ENCODE results near the gene SLC2A4RG.

Gene SLC2A4RG, protein sequence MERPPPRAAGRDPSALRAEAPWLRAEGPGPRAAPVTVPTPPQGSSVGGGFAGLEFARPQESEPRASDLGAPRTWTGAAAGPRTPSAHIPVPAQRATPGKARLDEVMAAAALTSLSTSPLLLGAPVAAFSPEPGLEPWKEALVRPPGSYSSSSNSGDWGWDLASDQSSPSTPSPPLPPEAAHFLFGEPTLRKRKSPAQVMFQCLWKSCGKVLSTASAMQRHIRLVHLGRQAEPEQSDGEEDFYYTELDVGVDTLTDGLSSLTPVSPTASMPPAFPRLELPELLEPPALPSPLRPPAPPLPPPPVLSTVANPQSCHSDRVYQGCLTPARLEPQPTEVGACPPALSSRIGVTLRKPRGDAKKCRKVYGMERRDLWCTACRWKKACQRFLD

DNA sequence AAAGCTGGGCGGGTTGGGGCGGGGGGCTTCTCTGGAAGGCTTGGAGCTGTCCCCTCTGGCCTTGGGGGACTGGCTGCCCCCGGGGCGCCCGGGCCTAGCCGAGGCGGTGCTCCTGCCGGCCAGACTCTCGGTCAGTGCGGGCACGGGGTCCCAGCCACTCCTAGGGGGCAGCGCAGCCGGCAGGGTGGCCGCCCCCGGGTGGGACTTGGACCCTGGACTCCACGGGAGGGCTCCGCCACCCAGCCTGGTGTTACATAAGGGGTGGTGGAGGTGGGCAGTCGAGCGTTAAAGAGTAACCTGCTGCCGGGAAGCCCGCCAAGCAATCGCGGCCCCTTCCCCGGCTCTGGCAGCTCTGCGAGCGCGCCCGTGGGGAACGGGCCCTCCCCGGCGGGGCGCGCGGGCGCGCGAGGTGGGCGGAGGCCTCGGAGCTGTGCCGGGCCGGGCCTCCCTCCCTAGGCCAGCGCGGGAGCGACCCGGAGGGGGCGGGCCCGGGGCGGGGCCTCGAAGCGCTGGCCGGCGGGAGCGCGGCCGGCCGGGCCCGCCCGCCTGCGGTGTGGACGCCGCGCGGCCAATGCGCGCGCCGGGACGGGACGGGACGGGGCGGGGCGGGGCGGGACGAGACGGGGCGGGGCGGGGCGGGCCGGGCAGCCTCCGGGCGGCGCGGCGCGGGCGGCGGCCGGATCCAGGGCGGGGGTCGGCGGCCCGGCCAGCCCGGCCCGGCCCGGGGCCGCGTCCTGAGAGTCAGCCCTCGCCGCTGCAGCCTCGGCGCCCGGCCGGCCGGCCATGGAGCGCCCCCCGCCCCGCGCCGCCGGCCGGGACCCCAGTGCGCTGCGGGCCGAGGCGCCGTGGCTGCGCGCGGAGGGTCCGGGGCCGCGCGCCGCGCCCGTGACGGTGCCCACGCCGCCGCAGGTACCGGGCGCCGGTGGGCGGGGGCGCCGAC is at the start of gene SLC2A4RG:
Gene SLC2A4RG (plus strand): TSS at position 647 of the 940 bp plus-strand sequence. CDS start 137 bp downstream, at position 784.
- peak; percentile 74 for DNase-seq (ENCODE audit: low read depth)
- peak within 1 kb of the TSS; percentile 78 for H3K4me3 ChIP-seq (ENCODE audit: low read length)
- TF ChIP-seq, protein P1, sequence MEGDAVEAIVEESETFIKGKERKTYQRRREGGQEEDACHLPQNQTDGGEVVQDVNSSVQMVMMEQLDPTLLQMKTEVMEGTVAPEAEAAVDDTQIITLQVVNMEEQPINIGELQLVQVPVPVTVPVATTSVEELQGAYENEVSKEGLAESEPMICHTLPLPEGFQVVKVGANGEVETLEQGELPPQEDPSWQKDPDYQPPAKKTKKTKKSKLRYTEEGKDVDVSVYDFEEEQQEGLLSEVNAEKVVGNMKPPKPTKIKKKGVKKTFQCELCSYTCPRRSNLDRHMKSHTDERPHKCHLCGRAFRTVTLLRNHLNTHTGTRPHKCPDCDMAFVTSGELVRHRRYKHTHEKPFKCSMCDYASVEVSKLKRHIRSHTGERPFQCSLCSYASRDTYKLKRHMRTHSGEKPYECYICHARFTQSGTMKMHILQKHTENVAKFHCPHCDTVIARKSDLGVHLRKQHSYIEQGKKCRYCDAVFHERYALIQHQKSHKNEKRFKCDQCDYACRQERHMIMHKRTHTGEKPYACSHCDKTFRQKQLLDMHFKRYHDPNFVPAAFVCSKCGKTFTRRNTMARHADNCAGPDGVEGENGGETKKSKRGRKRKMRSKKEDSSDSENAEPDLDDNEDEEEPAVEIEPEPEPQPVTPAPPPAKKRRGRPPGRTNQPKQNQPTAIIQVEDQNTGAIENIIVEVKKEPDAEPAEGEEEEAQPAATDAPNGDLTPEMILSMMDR (conservative IDR thresholded peaks at IDR 0.05; ENCODE audit: low read length) = no peak

DNA sequence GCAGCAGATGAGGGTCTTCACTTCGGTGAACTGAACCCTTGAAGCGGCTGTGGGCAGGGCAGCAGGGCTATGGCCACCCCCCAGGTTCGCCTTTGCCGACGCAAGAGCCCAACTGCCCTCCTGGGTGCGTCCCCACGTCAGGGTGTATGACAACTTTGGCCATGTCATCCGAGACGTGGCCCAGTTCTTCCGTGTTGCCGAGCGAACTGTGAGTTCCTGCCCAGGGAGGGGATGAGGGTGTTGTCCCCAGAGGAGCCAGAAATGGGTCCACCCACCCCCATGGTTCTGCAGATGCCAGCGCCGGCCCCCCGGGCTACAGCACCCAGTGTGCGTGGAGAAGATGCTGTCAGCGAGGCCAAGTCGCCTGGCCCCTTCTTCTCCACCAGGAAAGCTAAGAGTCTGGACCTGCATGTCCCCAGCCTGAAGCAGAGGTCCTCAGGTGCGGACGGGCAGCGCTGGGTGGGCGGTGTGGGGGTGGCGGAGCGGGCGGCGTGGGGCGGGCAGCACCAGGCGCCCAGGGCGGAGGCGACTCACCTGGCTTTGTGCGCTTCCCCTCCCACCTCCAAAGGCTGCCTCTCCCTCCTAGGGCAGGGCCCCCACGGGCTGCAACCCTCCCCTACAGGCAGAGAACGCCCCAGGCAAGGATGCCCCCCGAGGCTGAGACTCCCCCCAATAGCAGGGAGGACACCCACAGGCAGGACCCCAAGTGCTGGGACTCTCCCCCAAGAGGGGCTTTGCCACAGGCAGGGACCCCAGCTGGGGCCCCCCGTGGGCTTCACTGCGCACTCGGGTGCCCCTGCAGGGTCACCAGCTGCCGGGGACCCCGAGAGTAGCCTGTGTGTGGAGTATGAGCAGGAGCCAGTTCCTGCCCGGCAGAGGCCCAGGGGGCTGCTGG is 49.3 kb upstream of the SLC2A4RG start:
- TF ChIP-seq, protein P1 (conservative IDR thresholded peaks at IDR 0.05; ENCODE audit: low read length) = no peak
- no peak for DNase-seq (ENCODE audit: low read depth)

DNA sequence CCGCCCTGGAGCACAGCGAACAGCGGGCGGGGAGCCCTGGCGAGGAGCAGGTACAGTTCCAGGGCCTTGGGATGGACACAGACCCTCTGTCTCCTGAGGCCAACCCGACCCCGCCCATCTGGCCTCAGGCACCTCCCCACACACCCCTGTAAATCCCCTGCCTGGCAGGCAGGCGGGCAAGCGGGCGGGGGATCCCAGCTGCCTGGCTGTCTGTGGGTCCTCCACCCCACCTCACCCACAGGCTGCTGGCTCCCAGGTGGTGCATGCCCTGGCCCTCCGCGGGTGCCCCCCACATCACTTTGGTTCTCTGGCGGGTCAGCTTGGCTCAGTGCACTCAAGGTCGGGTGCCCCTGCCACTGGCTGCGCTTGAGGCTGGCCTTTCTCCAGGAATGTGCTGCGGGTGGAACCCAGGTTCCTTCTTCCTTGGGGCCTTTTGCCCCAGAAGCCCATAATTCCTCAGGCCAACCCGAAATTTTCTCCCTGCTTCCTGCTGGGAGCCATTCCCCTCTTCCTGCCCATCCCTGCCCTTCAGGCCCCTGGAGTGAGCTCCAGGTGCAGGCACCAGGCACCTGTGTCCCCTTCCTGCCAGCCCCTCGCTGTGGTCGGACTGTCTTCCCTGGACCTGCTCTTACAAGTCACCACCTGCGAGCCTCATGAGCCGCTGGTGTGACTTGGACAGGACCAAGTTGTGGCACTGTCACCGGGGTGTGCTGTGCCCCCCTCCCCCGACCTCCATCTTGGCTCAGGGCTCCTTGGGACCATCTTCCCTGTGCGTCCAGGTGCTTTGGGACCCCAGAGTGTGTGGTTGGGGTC is 48.5 kb upstream of the SLC2A4RG start:
- no peak overlapping the region for H3K4me3 ChIP-seq (ENCODE audit: low read length)
- DNase-seq (ENCODE audit: low read depth) = no peak
- TF ChIP-seq, protein P1 (conservative IDR thresholded peaks at IDR 0.05; ENCODE audit: low read length) = no peak

More for the DNA sequence above, 49.3 kb upstream of the SLC2A4RG start:
- H3K4me3 ChIP-seq (ENCODE audit: low read length) = no peak overlapping the region

DNA sequence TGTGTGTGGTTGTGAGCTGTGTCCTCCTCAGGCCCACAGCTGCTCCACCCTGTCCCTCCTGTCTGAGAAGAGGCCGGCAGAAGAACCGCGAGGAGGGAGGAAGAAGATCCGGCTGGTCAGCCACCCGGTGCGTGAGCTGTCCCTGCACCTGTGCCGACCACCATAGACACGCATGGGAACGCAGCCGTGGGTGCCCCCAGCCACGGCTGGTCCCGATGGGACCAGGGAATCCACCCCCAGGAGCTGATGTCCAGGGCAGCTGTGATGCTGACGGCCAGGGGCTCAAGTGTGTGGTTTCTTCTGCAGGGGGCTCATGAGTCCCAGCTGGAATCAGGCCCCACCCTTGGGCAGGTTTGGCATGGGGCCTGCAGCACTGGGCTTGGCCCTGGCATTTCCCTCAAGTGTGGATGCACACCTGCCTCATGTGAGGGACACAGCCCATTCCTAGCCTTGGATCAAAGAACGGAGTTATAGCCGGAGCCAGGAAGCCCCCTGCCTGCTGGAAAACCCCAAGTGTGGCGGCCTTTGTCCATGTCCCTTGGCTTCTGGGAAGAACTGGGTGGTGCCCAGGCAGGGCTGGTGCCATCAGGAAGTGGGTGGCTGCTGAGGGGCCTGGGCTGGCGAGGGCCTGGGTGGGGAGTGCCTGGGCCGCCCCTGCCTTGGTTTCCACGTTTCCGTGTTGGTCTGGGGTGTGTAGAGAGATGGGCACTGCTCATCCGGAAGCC is 47.7 kb upstream of the SLC2A4RG start:
- H3K4me3 ChIP-seq (ENCODE audit: low read length) = no peak overlapping the region

DNA sequence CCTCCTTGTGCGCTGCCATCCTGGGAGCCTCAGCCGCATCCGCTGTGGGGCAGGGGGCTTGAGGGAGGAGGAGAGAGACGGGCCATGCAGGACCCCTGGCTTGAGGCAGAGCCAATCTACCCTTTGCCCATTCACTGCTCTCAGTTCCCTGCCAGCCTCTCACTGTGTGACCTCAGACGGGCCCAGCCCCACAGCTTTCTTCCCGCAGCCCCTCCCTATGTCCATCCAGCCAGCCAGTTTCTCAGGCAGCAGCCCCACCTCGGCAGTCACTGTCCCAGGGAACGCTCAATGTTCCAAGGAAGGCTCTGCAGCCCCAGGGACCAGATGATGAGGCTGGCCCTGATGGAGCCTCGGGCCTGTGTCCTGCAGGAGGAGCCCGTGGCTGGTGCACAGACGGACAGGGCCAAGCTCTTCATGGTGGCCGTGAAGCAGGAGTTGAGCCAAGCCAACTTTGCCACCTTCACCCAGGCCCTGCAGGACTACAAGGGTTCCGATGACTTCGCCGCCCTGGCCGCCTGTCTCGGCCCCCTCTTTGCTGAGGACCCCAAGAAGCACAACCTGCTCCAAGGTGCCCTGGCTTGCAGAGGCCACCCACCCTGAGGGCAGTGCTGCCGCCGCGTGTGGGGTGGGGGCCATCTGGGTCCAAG is 47.0 kb upstream of the SLC2A4RG start:
- TF ChIP-seq, protein P1 (conservative IDR thresholded peaks at IDR 0.05; ENCODE audit: low read length) = peak; percentile 39
- peak; percentile 44 for DNase-seq (ENCODE audit: low read depth)
- no peak overlapping the region for H3K4me3 ChIP-seq (ENCODE audit: low read length)

More for the DNA sequence above, 47.7 kb upstream of the SLC2A4RG start:
- DNase-seq (ENCODE audit: low read depth) = no peak
- TF ChIP-seq, protein P1 (conservative IDR thresholded peaks at IDR 0.05; ENCODE audit: low read length) = no peak
